GM12873 (cell line): ENCODE measurements around the gene TGM4.

Experiments
- TF ChIP-seq, protein P1 (sequence below): IDR thresholded peaks from 2 replicates; pipeline ENCODE4 v1.5.1; 2012; ENCODE audit warnings: low read depth, mild to moderate bottlenecking, moderate library complexity, low read length, control low read depth; ENCODE audit not compliant: insufficient read depth; ENCODE audit errors: missing control alignments

TGM4 gene

GRCh38 chr3:44963571-44964325, 89.3 kb downstream of the TGM4 start:
- TF ChIP-seq, protein P1, sequence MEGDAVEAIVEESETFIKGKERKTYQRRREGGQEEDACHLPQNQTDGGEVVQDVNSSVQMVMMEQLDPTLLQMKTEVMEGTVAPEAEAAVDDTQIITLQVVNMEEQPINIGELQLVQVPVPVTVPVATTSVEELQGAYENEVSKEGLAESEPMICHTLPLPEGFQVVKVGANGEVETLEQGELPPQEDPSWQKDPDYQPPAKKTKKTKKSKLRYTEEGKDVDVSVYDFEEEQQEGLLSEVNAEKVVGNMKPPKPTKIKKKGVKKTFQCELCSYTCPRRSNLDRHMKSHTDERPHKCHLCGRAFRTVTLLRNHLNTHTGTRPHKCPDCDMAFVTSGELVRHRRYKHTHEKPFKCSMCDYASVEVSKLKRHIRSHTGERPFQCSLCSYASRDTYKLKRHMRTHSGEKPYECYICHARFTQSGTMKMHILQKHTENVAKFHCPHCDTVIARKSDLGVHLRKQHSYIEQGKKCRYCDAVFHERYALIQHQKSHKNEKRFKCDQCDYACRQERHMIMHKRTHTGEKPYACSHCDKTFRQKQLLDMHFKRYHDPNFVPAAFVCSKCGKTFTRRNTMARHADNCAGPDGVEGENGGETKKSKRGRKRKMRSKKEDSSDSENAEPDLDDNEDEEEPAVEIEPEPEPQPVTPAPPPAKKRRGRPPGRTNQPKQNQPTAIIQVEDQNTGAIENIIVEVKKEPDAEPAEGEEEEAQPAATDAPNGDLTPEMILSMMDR = no peak
